ENCODE measurements around the gene ZNF2. TPM values are rescaled to one million over a fixed set of nuclear protein-coding genes. Genes with fewer than 3 reads are reported as not detected.
A peak's percentile ranks its signal among the peaks of the same experiment; 100 is the strongest.
"Not testable (repeated sequence)": the region's sequence is repeated elsewhere in the genome, so short reads cannot be mapped to it uniquely, and the experiment has no call there.

Gene ZNF2
- total RNA-seq, 6 donors from 2014 or later: 4.1 to 12.6 (median 4.5) TPM; not detected in 1

- WGBS, 2 donors: 22 to 29% methylated on average over 10 to 14 of the region's 15 CpGs
- ATAC-seq (ENCODE audit: low FRiP score in 2 of 2); H3K27me3 ChIP-seq; H3K9me3 ChIP-seq; H3K36me3 ChIP-seq; H3K4me1 ChIP-seq; H3K27ac ChIP-seq; H3K4me3 ChIP-seq: not testable (repeated sequence)
- DNase-seq: peak in 1 of 2 donors; percentile 57
- TF ChIP-seq CTCF (IDR thresholded peaks at IDR 0.05): peak; percentile 41 to 70 (median 52)
Measured at GRCh38 chr2:95192956-95193355, 27.3 kb downstream of the ZNF2 start.

GRCh38 chr2:95203911-95204310 lies 38.3 kb downstream of the ZNF2 start:
- Histone ChIP-seq H3K27ac (no peak overlapping the region), H3K4me3 (no peak overlapping the region), H3K9me3 (no peaks in the 10 kb centered on the region), H3K36me3 (no peaks in the 10 kb centered on the region), H3K4me1 (peaks cover 7 to 18% (median 15%) of the 10 kb centered on the region in 4 donors), H3K27me3 (no peaks in the 10 kb centered on the region)
- 85% methylated on average over 4 of the region's 4 CpGs for WGBS, 2 donors
- no peak for TF ChIP-seq POLR2AphosphoS5 (IDR thresholded peaks at IDR 0.05)
- TF ChIP-seq POLR2A (IDR thresholded peaks at IDR 0.05): no peak
- no peak for TF ChIP-seq EP300 (IDR thresholded peaks at IDR 0.05)
- DNase-seq (no peak), ATAC-seq (ENCODE audit: low FRiP score in 2 of 2) (no peak)

GRCh38 chr2:95204396-95204795 lies 38.8 kb downstream of the ZNF2 start:
- Histone ChIP-seq H3K4me1 (peaks cover 7 to 18% (median 15%) of the 10 kb centered on the region in 4 donors), H3K27me3 (no peaks in the 10 kb centered on the region), H3K9me3 (no peaks in the 10 kb centered on the region), H3K36me3 (peaks cover 0 to 4% (median under 1%) of the 10 kb centered on the region in 4 donors), H3K27ac (no peak overlapping the region), H3K4me3 (no peak overlapping the region)
- no peak for TF ChIP-seq EP300 (IDR thresholded peaks at IDR 0.05)
- TF ChIP-seq CTCF (IDR thresholded peaks at IDR 0.05): no peak
- TF ChIP-seq POLR2AphosphoS5 (IDR thresholded peaks at IDR 0.05): no peak
- TF ChIP-seq POLR2A (IDR thresholded peaks at IDR 0.05): no peak
- 87 to 93% methylated on average over 2 of the region's 2 CpGs for WGBS, 2 donors
- no peak for ATAC-seq (ENCODE audit: low FRiP score in 2 of 2)
- DNase-seq: no peak

GRCh38 chr2:95206096-95206495 lies 40.5 kb downstream of the ZNF2 start:
- Histone ChIP-seq H3K4me1 (peaks cover 7 to 18% (median 15%) of the 10 kb centered on the region in 4 donors), H3K36me3 (peaks cover 0 to 11% (median 2%) of the 10 kb centered on the region in 4 donors), H3K27ac (no peak overlapping the region), H3K27me3 (no peaks in the 10 kb centered on the region), H3K4me3 (peak overlapping the region in 2 of 4 donors; percentile 78 to 95), H3K9me3 (peaks cover 0 to 9% (median 3%) of the 10 kb centered on the region in 4 donors)
- no peak for DNase-seq
- 49 to 54% methylated on average over 10 of the region's 10 CpGs for WGBS, 2 donors
- ATAC-seq (ENCODE audit: low FRiP score in 2 of 2): no peak
- TF ChIP-seq POLR2A (IDR thresholded peaks at IDR 0.05) (no peak), CTCF (IDR thresholded peaks at IDR 0.05) (no peak), EP300 (IDR thresholded peaks at IDR 0.05) (no peak), POLR2AphosphoS5 (IDR thresholded peaks at IDR 0.05) (no peak)

GRCh38 chr2:95207111-95207961 lies 41.7 kb downstream of the ZNF2 start, which contains the start of gene ZNF892:
Gene ZNF892, plus strand, starts transcription at chr2:95207521. Its CDS starts 295 bp downstream, at chr2:95207816.
- Histone ChIP-seq H3K27me3 (no peaks in the 10 kb centered on the region), H3K4me3 (peak within 1 kb of the TSS; percentile 40 to 95 (median 75)), H3K4me1 (peaks cover 7 to 18% (median 15%) of the 10 kb centered on the region in 4 donors), H3K9me3 (peaks cover 9 to 21% (median 15%) of the 10 kb centered on the region in 4 donors), H3K27ac (peak within 1 kb of the TSS; percentile 85 to 92 (median 89)), H3K36me3 (peaks cover 2 to 23% (median 13%) of the 10 kb centered on the region in 4 donors)
- TF ChIP-seq POLR2A (IDR thresholded peaks at IDR 0.05) (peak in 1 of 4 donors; percentile 73), POLR2AphosphoS5 (IDR thresholded peaks at IDR 0.05) (peak; percentile 49 to 82), EP300 (IDR thresholded peaks at IDR 0.05) (no peak), CTCF (IDR thresholded peaks at IDR 0.05) (peak in 3 of 6 experiments; percentile 29 to 76 (median 38))
- WGBS, 2 donors: 2% methylated on average over 62 of the region's 74 CpGs; no CpG with 5 or more reads in 1 of the 2 donors
- DNase-seq (peak; percentile 92 to 96), ATAC-seq (ENCODE audit: low FRiP score in 2 of 2) (peak; percentile 98 to 99)
